Measurements from ENCODE around the gene KIAA0232.
"Not testable (repeated sequence)": the region's sequence is repeated elsewhere in the genome, so short reads cannot be mapped to it uniquely, and the experiment has no call there.

Gene KIAA0232

GRCh38 chr4:6887591-6888371 is 105.3 kb downstream of the KIAA0232 start:
- DNase-seq: no peak

- DNase-seq: no peak
These were observed 106.1 kb downstream of the KIAA0232 start for GRCh38 chr4:6888506-6889071.

- DNase-seq: no peak
These were observed 106.7 kb downstream of the KIAA0232 start for GRCh38 chr4:6889101-6889735.

- no peak for DNase-seq
These were observed 107.3 kb downstream of the KIAA0232 start for GRCh38 chr4:6889736-6890324.

GRCh38 chr4:6890358-6890757 is 107.8 kb downstream of the KIAA0232 start:
- DNase-seq: no peak

GRCh38 chr4:6890971-6891370 is 108.4 kb downstream of the KIAA0232 start:
- not testable (repeated sequence) for DNase-seq

- DNase-seq: no peak
These were observed 109.1 kb downstream of the KIAA0232 start for GRCh38 chr4:6891436-6892170.

GRCh38 chr4:6892190-6892908 is 109.8 kb downstream of the KIAA0232 start:
- DNase-seq: no peak

- no peak for DNase-seq
These were observed 110.3 kb downstream of the KIAA0232 start for GRCh38 chr4:6892909-6893202.

GRCh38 chr4:6893449-6894085 is 111.0 kb downstream of the KIAA0232 start:
- no peak for DNase-seq

GRCh38 chr4:6894086-6894478 is 111.6 kb downstream of the KIAA0232 start:
- DNase-seq: no peak

- DNase-seq: no peak
These were observed 112.3 kb downstream of the KIAA0232 start for GRCh38 chr4:6894528-6895498.

- DNase-seq: no peak
These were observed 113.5 kb downstream of the KIAA0232 start for GRCh38 chr4:6896035-6896434.

GRCh38 chr4:6898763-6899162 is 116.2 kb downstream of the KIAA0232 start:
- no peak for DNase-seq

GRCh38 chr4:6900181-6900812 is 117.8 kb downstream of the KIAA0232 start:
- DNase-seq: no peak

GRCh38 chr4:6900956-6901355 is 118.4 kb downstream of the KIAA0232 start:
- DNase-seq: no peak

- no peak for DNase-seq
These were observed 119.3 kb downstream of the KIAA0232 start for GRCh38 chr4:6901669-6902317.

- DNase-seq: no peak
These were observed 120.0 kb downstream of the KIAA0232 start for GRCh38 chr4:6902318-6903042.

All from stimulated activated CD4-positive, alpha-beta T cell treated with anti-CD3 and anti-CD28 coated beads, Interleukin-12 subunit alpha, Interleukin-12 subunit beta, amount 100 ng/mL, for 4 hours (primary cell).